Panc1 (cell line): ENCODE measurements around the gene AP3B1. TPM values are rescaled to one million over a fixed set of nuclear protein-coding genes. Genes with fewer than 3 reads are reported as not detected.

Source experiments
- ATAC-seq: fragments of 200-7000 bp; cut with Tn5 transposase; 2 replicates; pipeline ENCODE4 v1.9.1; 2020; ENCODE audit warnings: mild to moderate bottlenecking, moderate library complexity
- BruUV-seq: library from RNA; stranded (reverse); fragments of 400-500 nt; replicated peaks from 2 replicates; lab custom pipeline; 2021; lab: Mats Ljungman, UMichigan
- CTCF ChIA-PET: fragments of 300-600 bp; sonication (Branson Sonifier 250); formaldehyde crosslinking; loops from one replicate; lab custom pipeline; 2022; ENCODE audit warnings: antibody characterized with exemption; lab: Charles Lee
- POLR2A ChIA-PET: fragments of 300-600 bp; sonication (Branson Sonifier 250); formaldehyde crosslinking; loops from one replicate; lab custom pipeline; 2022; ENCODE audit warnings: antibody characterized with exemption; lab: Charles Lee
- DNase-seq: peaks from one replicate; pipeline ENCODE4 v3.0.0-alpha.2; 2010; ENCODE audit warnings: low read depth, low spot score
- H3K27ac ChIP-seq: 2 replicates; pipeline ENCODE4 v1.5.1; 2011; ENCODE audit warnings: mild to moderate bottlenecking, low read length, inconsistent platforms
- H3K27me3 ChIP-seq: fragments of 200-500 bp; sonication (Bioruptor generic); 2 replicates; pipeline ENCODE4 v1.6.0; 2014; ENCODE audit warnings: low read length, inconsistent platforms; ENCODE audit not compliant: control insufficient read depth, insufficient read depth
- H3K36me3 ChIP-seq: fragments of 200-500 bp; sonication (Bioruptor generic); 2 replicates; pipeline ENCODE4 v1.5.1; 2014; ENCODE audit warnings: inconsistent platforms, mild to moderate bottlenecking, low read length, moderate library complexity; ENCODE audit not compliant: control insufficient read depth, insufficient read depth
- H3K4me1 ChIP-seq: 2 replicates; pipeline ENCODE4 v1.5.1; 2011; ENCODE audit warnings: inconsistent platforms, mild to moderate bottlenecking, low read length, moderate library complexity; ENCODE audit not compliant: control insufficient read depth, insufficient read depth
- H3K4me3 ChIP-seq, 2 experiments: 2 replicates each; pipeline ENCODE4 v1.5.1; 2011 to 2012; ENCODE audit warnings: low read depth in 2 of 2, low read length in 2 of 2, mild to moderate bottlenecking in 2 of 2, inconsistent platforms in 1 of 2, moderate library complexity in 1 of 2
- H3K9me3 ChIP-seq: fragments of 200-500 bp; sonication (Bioruptor generic); 2 replicates; pipeline ENCODE4 v1.5.1; 2014; ENCODE audit warnings: low read depth, mild to moderate bottlenecking, inconsistent platforms, low read length, moderate library complexity; ENCODE audit not compliant: control insufficient read depth, insufficient read depth
- CTCF ChIP-seq: fragments of 450-650 bp; IDR thresholded peaks from 2 replicates; pipeline ENCODE4 v1.5.1; 2017; ENCODE audit warnings: mild to moderate bottlenecking
- POLR2AphosphoS5 ChIP-seq: IDR thresholded peaks from 2 replicates; pipeline ENCODE4 v1.6.1; 2012; ENCODE audit warnings: mild to moderate bottlenecking, low read depth, low read length, moderate library complexity
- REST ChIP-seq, 2 experiments: IDR thresholded peaks; 2 replicates each; pipeline ENCODE4 v1.6.1; 2011 to 2012; ENCODE audit warnings: low read depth in 2 of 2, control low read depth in 1 of 2, low read length in 1 of 2, mild to moderate bottlenecking in 1 of 2, moderate library complexity in 1 of 2; ENCODE audit not compliant: insufficient read depth in 1 of 2
- SIN3A ChIP-seq: IDR thresholded peaks from 2 replicates; pipeline ENCODE4 v1.6.1; 2012; ENCODE audit warnings: low read depth, mild to moderate bottlenecking, low read length, moderate library complexity, borderline replicate concordance; ENCODE audit not compliant: insufficient read depth
- TCF7L2 ChIP-seq: IDR thresholded peaks from 2 replicates; pipeline ENCODE4 v1.6.1; 2011; ENCODE audit warnings: mild to moderate bottlenecking, low read depth, low read length, inconsistent platforms
- in situ Hi-C: cut with HindIII; loops from 2 replicates; pipeline ENCODE4 v1.10.0; 2016; ENCODE audit warnings: low sequenced_read_pairs, low pct_unique_long_range_greater_than_20kb
- intact Hi-C: fragments of 100-400 bp; cut with micrococcal nuclease; formaldehyde crosslinking; loops from one replicate; pipeline ENCODE4 v1.10.0; 2022; ENCODE audit not compliant: unreplicated experiment
- total RNA-seq: library from RNA; stranded (reverse); gene quantifications from one replicate; pipeline ENCODE4 v1.2.1, GENCODE V29; 2021; ENCODE audit not compliant: unreplicated experiment

Gene AP3B1
- total RNA-seq, 1 experiment from 2014 or later = 55.4 TPM

- in situ Hi-C loops = no loop called here
- no peaks in the 10 kb centered on the region for H3K36me3 ChIP-seq
- ATAC-seq = no peak
Measured at GRCh38 chr5:77991084-77991483, 303.4 kb downstream of the AP3B1 start.

GRCh38 chr5:77990020-77990419, 304.5 kb downstream of the AP3B1 start:
- BruUV-seq = no TSS peak
- ATAC-seq = no peak

More at GRCh38 chr5:77991084-77991483, 303.4 kb downstream of the AP3B1 start:
- ChIA-PET POLR2A (no interaction called here), CTCF (interaction anchor here (0.7 kb wide), 1 partner anchor 320 kb away, joined by 3 read pairs; no protein-coding TSS in a partner anchor)
- Histone ChIP-seq H3K27me3 (no peaks in the 10 kb centered on the region), H3K4me1 (no peaks in the 10 kb centered on the region), H3K27ac (no peak overlapping the region), H3K4me3 (no peak overlapping the region), H3K9me3 (no peaks in the 10 kb centered on the region)
- intact Hi-C loops = no loop called here
- no peak for DNase-seq
- no TSS peak for BruUV-seq
- TF ChIP-seq REST (IDR thresholded peaks at IDR 0.05; ENCODE audit: insufficient read depth in 1 of 2, low read depth in 2 of 2, low read length in 1 of 2) = no peak
- no peak for TF ChIP-seq CTCF
- TF ChIP-seq POLR2AphosphoS5 = no peak
- TF ChIP-seq SIN3A = no peak
- TF ChIP-seq TCF7L2 = no peak

More at GRCh38 chr5:77990020-77990419, 304.5 kb downstream of the AP3B1 start:
- no peak for TF ChIP-seq CTCF
- TF ChIP-seq POLR2AphosphoS5 = no peak
- TF ChIP-seq TCF7L2 = no peak
- TF ChIP-seq SIN3A = no peak
- no peak for TF ChIP-seq REST (IDR thresholded peaks at IDR 0.05; ENCODE audit: insufficient read depth in 1 of 2, low read depth in 2 of 2, low read length in 1 of 2)
- ChIA-PET CTCF (no interaction called here), POLR2A (no interaction called here)
- intact Hi-C loops (no loop called here), in situ Hi-C loops (no loop called here)
- no peak for DNase-seq
- Histone ChIP-seq H3K4me3 (no peak overlapping the region), H3K9me3 (no peaks in the 10 kb centered on the region), H3K36me3 (no peaks in the 10 kb centered on the region), H3K27ac (no peak overlapping the region), H3K4me1 (no peaks in the 10 kb centered on the region), H3K27me3 (no peaks in the 10 kb centered on the region)
